Measurements from ENCODE around the gene TSFM. TPM values are rescaled to one million over a fixed set of nuclear protein-coding genes. Genes with fewer than 3 reads are reported as not detected.

The TSFM gene
- total RNA-seq, 1 experiment from 2014 or later: 48.7 TPM

DNA sequence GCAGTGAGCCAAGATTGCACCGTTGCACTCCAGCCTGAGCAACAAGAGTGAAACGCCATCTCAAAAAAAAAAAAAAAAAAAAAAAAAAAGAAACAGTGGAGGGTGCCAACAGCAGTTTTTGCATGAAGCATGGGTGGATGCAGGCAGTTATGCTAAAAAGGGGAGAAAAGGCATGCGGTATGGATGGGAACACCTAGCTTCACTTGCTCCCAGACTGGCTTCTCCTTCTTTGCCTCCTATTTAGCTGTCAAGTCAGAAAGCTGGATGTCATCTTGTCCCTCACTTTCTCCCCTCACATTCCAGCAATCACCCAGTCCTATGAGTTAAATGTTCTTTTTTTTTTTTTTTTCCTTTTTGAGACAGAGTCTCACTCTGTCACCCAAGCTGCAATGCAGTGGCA, 7.5 kb upstream of the TSFM start (continued):
- TF ChIP-seq, protein P1, sequence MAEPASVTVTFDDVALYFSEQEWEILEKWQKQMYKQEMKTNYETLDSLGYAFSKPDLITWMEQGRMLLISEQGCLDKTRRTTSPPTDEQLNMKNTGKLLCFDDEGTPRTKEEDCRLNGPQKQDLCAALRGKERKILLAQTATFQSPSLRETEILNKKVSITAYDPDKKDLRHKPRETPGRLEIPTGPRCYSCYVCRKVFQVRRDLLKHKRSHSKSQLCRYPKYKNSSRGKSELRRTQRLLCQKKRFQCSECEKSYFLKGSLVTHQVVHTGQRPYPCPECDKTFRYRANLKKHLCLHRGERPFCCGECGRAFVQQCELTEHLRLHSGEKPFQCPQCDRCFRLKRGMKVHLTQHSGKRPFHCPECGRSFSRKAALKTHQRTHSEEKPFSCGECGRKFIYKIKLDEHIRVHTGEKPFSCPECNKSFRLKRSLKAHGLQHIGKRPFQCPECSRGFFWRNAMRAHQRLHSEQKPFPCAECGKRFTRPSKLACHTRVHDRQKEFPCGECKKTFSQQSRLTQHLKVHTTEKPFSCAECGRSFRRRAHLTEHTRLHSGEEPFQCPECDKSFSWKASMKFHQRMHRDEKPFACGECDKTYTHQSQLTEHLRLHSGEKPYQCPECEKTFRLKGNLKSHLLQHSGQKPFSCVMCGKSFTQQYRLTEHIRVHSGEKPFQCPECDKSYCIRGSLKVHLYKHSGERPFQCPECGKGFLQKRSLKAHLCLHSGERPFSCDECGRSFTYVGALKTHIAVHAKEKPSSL (CRISPR knock-in tag; conservative IDR thresholded peaks at IDR 0.05): no peak
- TF ChIP-seq, protein P2, sequence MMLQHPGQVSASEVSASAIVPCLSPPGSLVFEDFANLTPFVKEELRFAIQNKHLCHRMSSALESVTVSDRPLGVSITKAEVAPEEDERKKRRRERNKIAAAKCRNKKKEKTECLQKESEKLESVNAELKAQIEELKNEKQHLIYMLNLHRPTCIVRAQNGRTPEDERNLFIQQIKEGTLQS (CRISPR knock-in tag; conservative IDR thresholded peaks at IDR 0.05): no peak
- TF ChIP-seq, protein P3, sequence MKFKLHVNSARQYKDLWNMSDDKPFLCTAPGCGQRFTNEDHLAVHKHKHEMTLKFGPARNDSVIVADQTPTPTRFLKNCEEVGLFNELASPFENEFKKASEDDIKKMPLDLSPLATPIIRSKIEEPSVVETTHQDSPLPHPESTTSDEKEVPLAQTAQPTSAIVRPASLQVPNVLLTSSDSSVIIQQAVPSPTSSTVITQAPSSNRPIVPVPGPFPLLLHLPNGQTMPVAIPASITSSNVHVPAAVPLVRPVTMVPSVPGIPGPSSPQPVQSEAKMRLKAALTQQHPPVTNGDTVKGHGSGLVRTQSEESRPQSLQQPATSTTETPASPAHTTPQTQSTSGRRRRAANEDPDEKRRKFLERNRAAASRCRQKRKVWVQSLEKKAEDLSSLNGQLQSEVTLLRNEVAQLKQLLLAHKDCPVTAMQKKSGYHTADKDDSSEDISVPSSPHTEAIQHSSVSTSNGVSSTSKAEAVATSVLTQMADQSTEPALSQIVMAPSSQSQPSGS (CRISPR knock-in tag; IDR thresholded peaks at IDR 0.05; ENCODE audit: borderline replicate concordance, low read depth): no peak
- no peak for TF ChIP-seq EMX1 (CRISPR knock-in tag; IDR thresholded peaks at IDR 0.05)

GRCh38 chr12:57775563-57776246, 6.9 kb upstream of the TSFM start:
- ChIA-PET CTCF (interaction anchor here (0.9 to 2.0 kb wide), 3 partner anchors 10 to 28 kb away, joined by 4 to 8 read pairs (median 5); no protein-coding TSS in a partner anchor), POLR2A (no interaction called here)
- Mint-ChIP-seq H3K27me3 (ENCODE audit: low read depth) (peaks cover 16% of the 10 kb centered on the region), H3K4me3 (no peak overlapping the region), H3K27ac (no peak overlapping the region), H3K9me3 (no peaks in the 10 kb centered on the region), H3K4me1 (peaks cover 6% of the 10 kb centered on the region; the same call in 1 of the 2 replicates), H3K36me3 (peaks cover under 1% of the 10 kb centered on the region; the same call in 1 of the 2 replicates)
- ATAC-seq (no peak), DNase-seq (ENCODE audit: low spot score) (no peak)
- no peak for TF ChIP-seq ATF1 (CRISPR knock-in tag; IDR thresholded peaks at IDR 0.05)
- TF ChIP-seq FOXJ3 (CRISPR knock-in tag; IDR thresholded peaks at IDR 0.05; ENCODE audit: borderline replicate concordance): no peak
- TF ChIP-seq CREB1 (CRISPR knock-in tag; IDR thresholded peaks at IDR 0.05): no peak
- TF ChIP-seq FOXK1 (CRISPR knock-in tag; IDR thresholded peaks at IDR 0.05): no peak
- no peak for TF ChIP-seq NR2C2 (CRISPR knock-in tag; IDR thresholded peaks at IDR 0.05)
- no peak for TF ChIP-seq ZNF416 (CRISPR knock-in tag; IDR thresholded peaks at IDR 0.05)
- no peak for TF ChIP-seq TP53 (CRISPR knock-in tag; IDR thresholded peaks at IDR 0.05)
- TF ChIP-seq ZNF121 (CRISPR knock-in tag; IDR thresholded peaks at IDR 0.05): no peak
- no peak for TF ChIP-seq SMAD4 (CRISPR knock-in tag; IDR thresholded peaks at IDR 0.05)
- TF ChIP-seq JAZF1 (CRISPR knock-in tag; IDR thresholded peaks at IDR 0.05): no peak
- TF ChIP-seq FOXP1 (CRISPR knock-in tag; IDR thresholded peaks at IDR 0.05; ENCODE audit: borderline replicate concordance): no peak
- no peak for TF ChIP-seq ZNF138 (CRISPR knock-in tag; conservative IDR thresholded peaks at IDR 0.05)
- no peak for TF ChIP-seq OVOL2 (CRISPR knock-in tag; IDR thresholded peaks at IDR 0.05; ENCODE audit: borderline replicate concordance)
- no peak for TF ChIP-seq ZNF396 (CRISPR knock-in tag; IDR thresholded peaks at IDR 0.05; ENCODE audit: borderline replicate concordance)
- TF ChIP-seq CTCF (IDR thresholded peaks at IDR 0.05): no peak
- TF ChIP-seq ETV6 (CRISPR knock-in tag; IDR thresholded peaks at IDR 0.05): no peak
- TF ChIP-seq KAT7 (CRISPR knock-in tag; IDR thresholded peaks at IDR 0.05; ENCODE audit: borderline replicate concordance): no peak
